GM19463 (cell line): Measurements from ENCODE around the gene ATP5ME.
"Not testable (repeated sequence)": the region's sequence is repeated elsewhere in the genome, so short reads cannot be mapped to it uniquely, and the experiment has no call there.

Experiments used
- ATAC-seq: cut with Tn5 transposase; IDR thresholded peaks from one replicate; pipeline ENCODE4 v1.9.1; 2021; ENCODE audit warnings: mild to moderate bottlenecking, moderate library complexity; ENCODE audit not compliant: unreplicated experiment

Gene ATP5ME

GRCh38 chr4:705278-706082, 31.4 kb upstream of the ATP5ME start, which contains the start of gene PCGF3:
PCGF3 (plus strand) TSS chr4:705832; CDS start chr4:733681, 27,849 bp downstream.
- ATAC-seq: peak; percentile 93

GRCh38 chr4:704971-705277, 30.8 kb upstream of the ATP5ME start:
- no peak for ATAC-seq

DNA sequence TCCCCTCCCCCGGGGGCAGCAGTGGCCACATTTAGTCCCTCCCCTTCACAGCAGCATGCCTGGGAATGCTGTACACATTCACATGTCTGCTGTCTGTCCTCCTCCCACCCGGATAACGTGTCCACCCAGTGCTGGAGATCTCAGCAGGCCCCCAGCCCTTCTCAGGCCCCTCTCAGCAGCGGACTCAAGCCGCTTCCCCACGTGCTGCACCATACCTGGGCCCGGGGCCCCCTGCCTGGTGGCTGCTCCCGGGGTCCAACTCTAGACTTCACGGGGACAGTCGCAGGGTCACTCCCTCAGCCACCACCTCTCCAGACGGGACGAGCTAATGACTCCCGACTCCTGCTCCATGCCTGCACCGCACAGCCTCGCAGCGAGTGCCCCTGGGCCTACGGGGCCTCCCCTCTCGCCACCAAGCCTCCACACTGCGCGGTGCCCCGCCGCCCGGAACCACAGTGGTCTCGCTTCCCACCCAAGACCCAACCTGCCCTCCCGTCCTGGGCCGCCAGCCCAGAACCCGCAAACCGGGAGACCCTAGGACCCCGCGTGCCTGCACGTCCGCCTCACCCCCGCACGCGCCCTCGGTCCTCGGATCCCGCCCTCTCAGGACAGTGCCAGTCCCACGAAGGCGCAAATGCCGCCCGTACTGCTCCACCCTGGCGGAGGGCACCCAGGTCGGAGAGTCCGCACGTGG, 30.3 kb upstream of the ATP5ME start:
- no peak for ATAC-seq

DNA sequence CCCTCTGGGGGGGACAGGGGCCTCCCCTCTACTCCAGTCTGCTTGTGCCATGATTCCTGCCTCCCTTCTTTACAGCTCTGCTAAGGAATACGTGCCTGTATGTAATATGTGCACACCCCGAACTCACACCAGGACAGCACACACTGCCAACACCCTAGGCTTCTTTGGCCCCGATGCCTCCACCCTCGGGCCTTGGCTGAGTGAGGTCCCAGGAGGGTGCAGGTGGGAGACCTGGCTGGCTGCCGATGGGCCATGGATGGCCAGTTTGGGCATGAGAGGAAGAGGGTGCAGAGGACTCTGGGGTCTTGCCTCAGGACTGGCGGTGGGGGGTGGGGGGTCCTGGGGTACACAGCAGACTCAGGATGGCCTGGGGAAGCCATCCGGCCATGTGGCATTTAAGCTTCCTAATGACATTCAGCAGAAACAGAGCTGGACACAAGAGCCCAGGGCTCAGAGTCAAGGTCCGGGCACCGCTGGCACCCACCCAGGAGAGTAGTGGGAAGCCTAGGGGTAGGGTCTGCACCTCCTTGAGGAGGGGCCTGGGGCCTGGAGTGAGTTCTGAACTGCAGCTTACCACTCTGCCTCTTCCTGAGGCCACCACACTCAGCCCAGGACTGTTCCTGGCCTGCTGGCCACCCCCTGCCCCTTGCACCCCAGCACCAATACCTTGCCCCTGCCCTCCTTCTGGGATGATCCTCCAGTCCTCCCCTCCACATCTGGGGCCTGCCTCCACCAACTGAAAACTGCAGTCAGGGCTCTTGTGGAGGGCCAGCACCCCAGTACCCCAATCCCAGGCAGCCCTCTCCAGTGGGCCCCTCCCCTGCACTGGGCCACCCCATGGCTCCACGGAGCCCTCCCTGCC, 29.5 kb upstream of the ATP5ME start:
- ATAC-seq: no peak

DNA sequence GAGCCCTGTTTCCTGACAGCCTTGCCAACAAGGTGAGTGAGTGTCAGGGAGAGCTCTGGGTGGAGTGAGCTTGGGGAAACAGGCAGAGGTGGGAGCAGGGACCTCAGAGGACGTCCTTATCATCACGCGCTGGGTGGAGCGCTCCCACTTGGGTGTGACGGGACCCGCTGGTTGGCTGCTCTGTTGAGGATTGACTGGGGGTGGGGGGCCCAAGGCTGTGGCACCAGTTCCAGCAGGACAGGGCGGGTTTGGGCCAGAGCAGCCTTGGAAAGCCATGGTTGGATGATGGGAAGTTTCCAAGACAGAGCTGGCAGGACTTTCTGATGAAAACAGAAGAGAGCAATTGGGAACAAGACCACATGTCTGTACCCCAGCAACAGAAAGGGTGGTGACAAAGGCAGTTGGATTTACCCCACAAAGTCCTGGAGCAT, 28.6 kb upstream of the ATP5ME start:
- ATAC-seq: no peak

DNA sequence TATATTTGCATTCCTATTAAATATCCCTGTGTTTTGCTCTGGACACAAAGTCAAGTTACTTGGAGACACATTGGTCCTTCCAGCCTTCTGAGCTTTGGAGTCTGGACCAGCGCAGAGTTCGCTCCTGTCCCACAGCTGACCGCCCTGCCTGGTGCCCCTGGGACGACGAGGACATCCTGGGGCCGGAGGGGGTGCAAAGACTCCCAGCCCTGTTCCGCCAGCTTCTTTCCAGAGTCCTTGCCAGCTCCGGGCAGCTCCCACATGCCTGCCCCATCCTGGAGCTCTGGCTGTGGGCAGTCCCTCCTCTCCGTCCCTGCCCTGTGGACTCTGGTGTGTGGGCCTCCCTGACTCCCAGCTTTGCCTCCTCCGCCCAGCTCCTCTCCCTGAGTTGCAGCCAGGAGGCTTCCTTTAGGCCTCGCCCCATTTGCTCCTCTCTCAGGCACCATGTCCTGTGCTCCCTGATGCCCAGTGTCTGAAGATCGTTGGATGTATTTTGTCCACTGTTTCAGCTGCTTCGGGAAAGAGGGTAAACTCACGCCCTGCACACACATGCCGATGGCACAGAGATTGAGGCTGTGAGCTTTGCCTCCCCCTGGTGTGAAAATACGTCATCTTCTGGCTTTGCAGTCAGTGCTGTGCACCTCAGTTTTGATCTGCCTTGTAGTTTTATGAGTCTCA, 26.6 kb upstream of the ATP5ME start:
- ATAC-seq: no peak

GRCh38 chr4:699816-700580, 25.9 kb upstream of the ATP5ME start:
- no peak for ATAC-seq

- not testable (repeated sequence) for ATAC-seq
Measured at GRCh38 chr4:694341-694940, 20.4 kb upstream of the ATP5ME start.

- ATAC-seq: no peak
Measured at GRCh38 chr4:692771-693554, 18.9 kb upstream of the ATP5ME start.

- no peak for ATAC-seq
Measured at GRCh38 chr4:689723-690122, 15.6 kb upstream of the ATP5ME start.

- ATAC-seq: peak; percentile 38
Measured at GRCh38 chr4:688854-689681, 15.0 kb upstream of the ATP5ME start, which contains the start of gene SLC49A3. SLC49A3 (minus strand) TSS chr4:689151; CDS start chr4:689127, 24 bp downstream.

GRCh38 chr4:687971-688853, 14.1 kb upstream of the ATP5ME start:
- no peak for ATAC-seq

DNA sequence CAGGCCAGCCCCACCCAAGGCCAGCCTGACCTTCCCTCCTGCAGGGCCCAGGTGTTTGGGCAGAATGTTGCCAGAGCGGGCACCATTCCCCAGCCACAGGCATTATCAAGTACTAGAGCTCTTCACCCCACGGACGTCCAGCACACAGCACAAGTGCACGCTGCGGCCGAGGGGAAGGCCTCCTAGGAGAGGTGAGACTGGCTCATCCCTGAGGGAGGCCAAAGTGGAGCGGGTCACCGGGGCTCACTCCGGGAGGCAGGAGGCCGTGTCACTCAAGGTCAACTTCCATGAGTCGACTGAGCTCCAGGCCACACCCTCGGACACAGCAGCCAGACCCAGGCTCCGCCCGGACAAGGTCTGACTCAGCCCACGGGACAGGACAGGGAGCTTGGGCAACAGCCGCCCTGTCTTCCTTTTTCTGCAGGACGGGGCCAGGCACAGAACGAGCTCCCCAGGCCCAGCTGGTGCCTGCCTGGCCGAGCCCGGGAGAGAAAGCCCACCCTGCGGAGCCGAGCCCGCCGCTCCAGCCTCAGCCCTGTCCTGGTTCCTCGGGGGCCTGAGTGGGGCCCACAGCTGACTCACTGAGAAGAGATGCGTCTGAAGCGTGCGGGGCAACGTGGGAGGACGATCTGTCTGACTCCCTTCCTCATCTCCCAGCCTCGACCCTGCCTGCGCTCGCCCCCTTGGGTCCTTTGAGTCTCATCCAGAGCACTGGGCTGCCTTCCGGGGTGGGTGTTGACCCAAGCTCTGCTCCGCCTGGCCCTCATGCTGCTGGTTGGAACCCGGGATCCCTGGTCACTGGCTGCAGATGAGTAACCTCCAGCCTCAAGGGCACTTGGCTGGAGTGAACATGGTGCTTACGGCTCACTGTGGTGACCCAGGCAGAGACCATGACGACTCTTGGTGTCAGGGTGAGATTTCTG, 13.2 kb upstream of the ATP5ME start:
- no peak for ATAC-seq

DNA sequence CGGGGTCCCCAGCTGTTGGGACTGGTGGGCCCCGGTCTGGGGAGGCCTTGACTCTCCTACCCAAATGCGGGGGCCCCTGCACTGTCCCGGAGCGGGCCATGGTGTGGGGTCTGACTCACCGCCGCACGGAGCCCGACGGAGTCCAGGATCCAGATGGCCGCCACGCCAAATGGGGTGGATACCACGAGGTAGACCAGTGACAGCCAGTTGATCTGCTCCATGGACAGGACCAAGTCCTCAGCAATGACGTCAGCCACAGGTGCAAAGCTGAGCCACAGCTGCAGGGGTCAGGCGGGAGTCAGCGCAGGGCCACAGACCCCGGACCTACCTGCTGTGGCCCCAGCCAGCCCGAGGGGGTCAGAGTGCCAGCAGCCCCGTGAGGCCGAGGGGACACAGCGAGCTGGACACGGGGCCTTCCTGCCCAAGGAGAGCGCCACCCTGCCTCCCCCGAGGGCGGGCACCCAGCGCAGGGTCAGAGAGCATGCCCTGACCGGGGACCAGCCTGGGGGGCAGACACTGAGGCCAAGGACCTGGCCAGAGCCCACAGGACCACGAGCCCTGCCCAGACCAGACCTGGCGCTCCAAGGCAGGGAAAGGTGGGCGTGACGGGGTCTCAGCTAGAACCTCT, 12.5 kb upstream of the ATP5ME start:
- ATAC-seq: no peak

DNA sequence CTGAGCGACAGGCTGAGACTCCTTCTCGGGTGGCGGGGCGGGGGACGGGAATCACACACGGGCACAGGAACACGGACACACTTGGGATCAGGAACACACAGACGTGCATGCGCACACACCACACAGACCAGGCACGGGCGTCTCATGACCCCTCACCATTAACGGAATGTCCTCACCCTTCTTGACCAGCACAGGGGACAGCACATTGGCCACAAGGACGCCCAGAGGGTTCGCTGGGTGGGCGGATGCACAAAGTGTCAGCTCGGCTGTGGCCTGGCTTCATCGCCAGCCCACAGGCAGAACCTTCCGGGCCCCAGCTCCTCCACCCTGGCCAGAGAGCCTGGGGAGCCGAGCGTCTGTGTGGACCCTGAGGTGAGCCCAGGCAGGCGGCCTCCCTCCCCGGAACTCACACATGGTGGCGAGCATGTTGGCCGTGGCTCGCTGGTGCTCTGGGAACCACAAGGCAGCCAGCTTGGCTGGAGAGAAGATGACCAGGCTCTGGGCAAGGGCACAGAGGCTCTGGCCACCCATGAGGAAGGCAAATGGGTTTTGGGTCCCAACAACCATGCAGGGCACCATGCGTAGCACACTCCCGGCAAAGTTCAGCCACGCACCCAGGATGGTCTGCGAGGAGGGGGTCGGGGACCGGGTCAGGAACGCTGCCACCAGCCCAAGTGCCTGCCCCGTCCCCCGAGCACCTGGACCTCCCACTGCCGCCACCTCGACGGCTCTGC, 11.8 kb upstream of the ATP5ME start:
- no peak for ATAC-seq
